Ectodermal cell (in vitro differentiated cells): ENCODE measurements around the gene PMP22.
"Not testable (repeated sequence)": the region's sequence is repeated elsewhere in the genome, so short reads cannot be mapped to it uniquely, and the experiment has no call there.

Experiments
- H3K27ac ChIP-seq: 2 replicates; pipeline ENCODE4 v1.7.0; 2013; ENCODE audit warnings: mild to moderate bottlenecking, low read depth, low read length; ENCODE audit not compliant: insufficient read depth, poor library complexity, severe bottlenecking
- H3K27me3 ChIP-seq: 2 replicates; pipeline ENCODE4 v1.7.0; 2013; ENCODE audit warnings: mild to moderate bottlenecking, low read length; ENCODE audit not compliant: insufficient read depth, control insufficient read depth, poor library complexity, severe bottlenecking
- H3K36me3 ChIP-seq: one replicate; pipeline ENCODE4 v1.7.0; 2013; ENCODE audit warnings: low read length; ENCODE audit not compliant: control insufficient read depth, insufficient read depth
- H3K4me1 ChIP-seq: one replicate; pipeline ENCODE4 v1.7.0; 2013; ENCODE audit warnings: low read length; ENCODE audit not compliant: control insufficient read depth, insufficient read depth
- H3K4me3 ChIP-seq: 2 replicates; pipeline ENCODE4 v1.7.0; 2013; ENCODE audit warnings: low read depth, low read length, control low read depth; ENCODE audit not compliant: insufficient read depth
- H3K9me3 ChIP-seq: 2 replicates; pipeline ENCODE4 v1.7.0; 2013; ENCODE audit warnings: mild to moderate bottlenecking, low read length, moderate library complexity; ENCODE audit not compliant: control insufficient read depth
- WGBS, 2 experiments: methylation state at CpG; one replicate each; pipeline ENCODE4 v1.1.7; 2013; ENCODE audit warnings: missing lambda C conversion rate in 2 of 2; 5-methylcytosine and 5-hydroxymethylcytosine counted together

The PMP22 gene

GRCh38 chr17:15213381-15214087 is 51.6 kb downstream of the PMP22 start:
- no peaks in the 10 kb centered on the region for H3K9me3 ChIP-seq
- H3K4me3 ChIP-seq = no peak overlapping the region
- no peaks in the 10 kb centered on the region for H3K4me1 ChIP-seq
- WGBS, 2 experiments = 89 to 93% methylated on average over 5 of the region's 5 CpGs
- no peaks in the 10 kb centered on the region for H3K27me3 ChIP-seq
- no peak overlapping the region for H3K27ac ChIP-seq
- H3K36me3 ChIP-seq = no peaks in the 10 kb centered on the region

GRCh38 chr17:15210247-15210646 is 54.9 kb downstream of the PMP22 start:
- Histone ChIP-seq H3K27me3 (no peaks in the 10 kb centered on the region), H3K36me3 (no peaks in the 10 kb centered on the region), H3K4me3 (no peak overlapping the region), H3K4me1 (no peaks in the 10 kb centered on the region), H3K9me3 (no peaks in the 10 kb centered on the region), H3K27ac (no peak overlapping the region)
- WGBS, 2 experiments = 94 to 96% methylated on average over 1 of the region's 1 CpG

GRCh38 chr17:15203062-15203461 is 62.1 kb downstream of the PMP22 start:
- not testable (repeated sequence) for H3K4me1 ChIP-seq, H3K27me3 ChIP-seq, H3K36me3 ChIP-seq, H3K4me3 ChIP-seq, H3K9me3 ChIP-seq, H3K27ac ChIP-seq
- WGBS, 2 experiments = 100% methylated on average over 2 of the region's 2 CpGs

GRCh38 chr17:15200574-15200973 is 64.6 kb downstream of the PMP22 start:
- not testable (repeated sequence) for H3K4me1 ChIP-seq, H3K27me3 ChIP-seq, H3K36me3 ChIP-seq, H3K4me3 ChIP-seq, H3K27ac ChIP-seq, H3K9me3 ChIP-seq
- 90 to 91% methylated on average over 2 of the region's 2 CpGs for WGBS, 2 experiments

- WGBS, 2 experiments = 92 to 96% methylated on average over 2 to 3 of the region's 3 CpGs
- no peaks in the 10 kb centered on the region for H3K36me3 ChIP-seq
- H3K27ac ChIP-seq = no peak overlapping the region
- no peaks in the 10 kb centered on the region for H3K27me3 ChIP-seq
- H3K4me3 ChIP-seq = no peak overlapping the region
- no peaks in the 10 kb centered on the region for H3K9me3 ChIP-seq
- no peaks in the 10 kb centered on the region for H3K4me1 ChIP-seq
These were observed 67.9 kb downstream of the PMP22 start for GRCh38 chr17:15197229-15197628.

GRCh38 chr17:15194859-15195277 is 70.3 kb downstream of the PMP22 start:
- Histone ChIP-seq H3K36me3 (no peaks in the 10 kb centered on the region), H3K27me3 (no peaks in the 10 kb centered on the region), H3K4me1 (no peaks in the 10 kb centered on the region), H3K27ac (no peak overlapping the region), H3K9me3 (no peaks in the 10 kb centered on the region), H3K4me3 (no peak overlapping the region)
- WGBS, 2 experiments = 100% methylated on average over 1 of the region's 1 CpG; no CpG with 5 or more reads in 1 of the 2 experiments

- no peaks in the 10 kb centered on the region for H3K4me1 ChIP-seq
- H3K27ac ChIP-seq = no peak overlapping the region
- no peaks in the 10 kb centered on the region for H3K36me3 ChIP-seq
- no peak overlapping the region for H3K4me3 ChIP-seq
- WGBS, 2 experiments = 67 to 68% methylated on average over 4 of the region's 4 CpGs
- no peaks in the 10 kb centered on the region for H3K27me3 ChIP-seq
- H3K9me3 ChIP-seq = no peaks in the 10 kb centered on the region
These were observed 79.5 kb downstream of the PMP22 start for GRCh38 chr17:15185625-15185991.

- H3K4me1 ChIP-seq = no peaks in the 10 kb centered on the region
- 92 to 94% methylated on average over 5 of the region's 5 CpGs for WGBS, 2 experiments
- no peaks in the 10 kb centered on the region for H3K9me3 ChIP-seq
These were observed 80.1 kb downstream of the PMP22 start for GRCh38 chr17:15184872-15185624.

GRCh38 chr17:15181816-15182215 is 83.3 kb downstream of the PMP22 start:
- H3K4me3 ChIP-seq = no peak overlapping the region
- no peaks in the 10 kb centered on the region for H3K27me3 ChIP-seq
- H3K27ac ChIP-seq = no peak overlapping the region
- 92 to 95% methylated on average over 6 of the region's 6 CpGs for WGBS, 2 experiments
- no peaks in the 10 kb centered on the region for H3K4me1 ChIP-seq
- H3K9me3 ChIP-seq = no peaks in the 10 kb centered on the region
- no peaks in the 10 kb centered on the region for H3K36me3 ChIP-seq

More at GRCh38 chr17:15184872-15185624, 80.1 kb downstream of the PMP22 start:
- H3K4me3 ChIP-seq = no peak overlapping the region
- no peaks in the 10 kb centered on the region for H3K27me3 ChIP-seq
- H3K27ac ChIP-seq = no peak overlapping the region
- no peaks in the 10 kb centered on the region for H3K36me3 ChIP-seq

- no peak overlapping the region for H3K27ac ChIP-seq
- no peaks in the 10 kb centered on the region for H3K9me3 ChIP-seq
- H3K4me1 ChIP-seq = no peaks in the 10 kb centered on the region
- no peak overlapping the region for H3K4me3 ChIP-seq
- WGBS, 2 experiments = 93 to 96% methylated on average over 8 of the region's 8 CpGs
- H3K36me3 ChIP-seq = no peaks in the 10 kb centered on the region
- H3K27me3 ChIP-seq = no peaks in the 10 kb centered on the region
These were observed 83.8 kb downstream of the PMP22 start for GRCh38 chr17:15181333-15181732.
